ENCODE results near the gene HASPIN.

The HASPIN gene

GRCh38 chr17:3753624-3754023, 29.9 kb downstream of the HASPIN start:
- no peak overlapping the region for H3K4me3 ChIP-seq (ENCODE audit: low read depth, low read length)
- DNase-seq (ENCODE audit: low read depth, low spot score), result no peak
- TF ChIP-seq CTCF (IDR thresholded peaks at IDR 0.05; ENCODE audit: low read depth, low read length), result no peak
- in situ Hi-C loops (cut with HindIII; ENCODE audit: low sequenced_read_pairs), result no loop called here

- in situ Hi-C loops (cut with HindIII; ENCODE audit: low sequenced_read_pairs), result no loop called here
- no peak overlapping the region for H3K4me3 ChIP-seq (ENCODE audit: low read depth, low read length)
- DNase-seq (ENCODE audit: low read depth, low spot score), result no peak
- TF ChIP-seq CTCF (IDR thresholded peaks at IDR 0.05; ENCODE audit: low read depth, low read length), result no peak
Measured at GRCh38 chr17:3754066-3754457, 30.4 kb downstream of the HASPIN start.

GRCh38 chr17:3754458-3755334, 31.0 kb downstream of the HASPIN start:
- TF ChIP-seq CTCF (IDR thresholded peaks at IDR 0.05; ENCODE audit: low read depth, low read length), result no peak
- DNase-seq (ENCODE audit: low read depth, low spot score), result no peak
- in situ Hi-C loops (cut with HindIII; ENCODE audit: low sequenced_read_pairs), result no loop called here
- H3K4me3 ChIP-seq (ENCODE audit: low read depth, low read length), result no peak overlapping the region

- no peak for TF ChIP-seq CTCF (IDR thresholded peaks at IDR 0.05; ENCODE audit: low read depth, low read length)
- DNase-seq (ENCODE audit: low read depth, low spot score), result no peak
- H3K4me3 ChIP-seq (ENCODE audit: low read depth, low read length), result no peak overlapping the region
- in situ Hi-C loops (cut with HindIII; ENCODE audit: low sequenced_read_pairs), result no loop called here
Measured at GRCh38 chr17:3755335-3756030, 31.8 kb downstream of the HASPIN start.

GRCh38 chr17:3759597-3760216, 36.0 kb downstream of the HASPIN start:
- in situ Hi-C loops (cut with HindIII; ENCODE audit: low sequenced_read_pairs), result no loop called here
- DNase-seq (ENCODE audit: low read depth, low spot score), result no peak
- no peak overlapping the region for H3K4me3 ChIP-seq (ENCODE audit: low read depth, low read length)
- no peak for TF ChIP-seq CTCF (IDR thresholded peaks at IDR 0.05; ENCODE audit: low read depth, low read length)

- TF ChIP-seq CTCF (IDR thresholded peaks at IDR 0.05; ENCODE audit: low read depth, low read length), result no peak
- H3K4me3 ChIP-seq (ENCODE audit: low read depth, low read length), result no peak overlapping the region
- in situ Hi-C loops (cut with HindIII; ENCODE audit: low sequenced_read_pairs), result no loop called here
- DNase-seq (ENCODE audit: low read depth, low spot score), result no peak
Measured at GRCh38 chr17:3761036-3761917, 37.6 kb downstream of the HASPIN start.
